H1 (cell line): ENCODE data around the gene ANKFY1. TPM values are rescaled to one million over a fixed set of nuclear protein-coding genes. Genes with fewer than 3 reads are reported as not detected.

Source experiments
- HDAC2 ChIP-seq, 2 experiments: fragments of 300-600 bp in 1 of 2; sonication (generic) in 1 of 2; IDR thresholded peaks; 2 replicates each; pipeline ENCODE4 v1.6.1; 2011 to 2012; ENCODE audit warnings: low read depth in 2 of 2, low read length in 2 of 2, mild to moderate bottlenecking in 2 of 2, moderate library complexity in 2 of 2, borderline replicate concordance in 1 of 2, inconsistent platforms in 1 of 2
- KDM5A ChIP-seq: fragments of 200-600 bp; IDR thresholded peaks from 2 replicates; pipeline ENCODE4 v1.7.1; 2012; ENCODE audit warnings: mild to moderate bottlenecking, low read length, inconsistent platforms, mixed read lengths
- NRF1 ChIP-seq: IDR thresholded peaks from 2 replicates; pipeline ENCODE4 v1.6.1; 2011; ENCODE audit warnings: mild to moderate bottlenecking, low read depth, low read length, improper control_type of control experiment
- POLR2A ChIP-seq, 2 experiments: IDR thresholded peaks; 1 replicate in 1 of 2; 2 replicates in 1 of 2; pipeline ENCODE4 v1.6.1; 2011; ENCODE audit warnings: low read depth in 2 of 2, low read length in 2 of 2, mild to moderate bottlenecking in 2 of 2; ENCODE audit errors: control extremely low read depth in 1 of 2
- RAD21 ChIP-seq, 2 experiments: IDR thresholded peaks in 1 of 2; conservative IDR thresholded peaks in 1 of 2; 2 replicates each; pipeline ENCODE4 v1.6.1; 2011; ENCODE audit warnings: low read depth in 2 of 2, low read length in 2 of 2, improper control_type of control experiment in 1 of 2, inconsistent platforms in 1 of 2, mild to moderate bottlenecking in 1 of 2, moderate library complexity in 1 of 2
- RXRA ChIP-seq: IDR thresholded peaks from 2 replicates; pipeline ENCODE4 v1.6.1; 2011; ENCODE audit warnings: low read depth, mild to moderate bottlenecking, low read length, moderate library complexity; ENCODE audit not compliant: insufficient read depth
- SIX5 ChIP-seq: IDR thresholded peaks from 2 replicates; pipeline ENCODE4 v1.6.1; 2011; ENCODE audit warnings: mild to moderate bottlenecking, low read depth, low read length
- TAF7 ChIP-seq: optimal IDR thresholded peaks from 2 replicates; pipeline ENCODE3; 2011; ENCODE audit warnings: low read depth, mild to moderate bottlenecking, inconsistent platforms, low read length, moderate library complexity, borderline replicate concordance
- polyA plus RNA-seq, 7 experiments: library from polyadenylated mRNA; depleted of rRNA in 3 of 7; stranded (reverse) in 5 of 7; unstranded in 2 of 7; fragments of >200 nt in 5 of 7; fragments of 200-250 nt in 2 of 7; gene quantifications; 1 replicate in 5 of 7; 2 replicates in 1 of 7; 4 replicates in 1 of 7; pipeline versions ENCODE4 v1.2.1 to v1.2.3, GENCODE V29; 2011 to 2013; ENCODE audit warnings: missing spikeins in 2 of 7, mixed read lengths in 2 of 7
- total RNA-seq: library from RNA; stranded (reverse); fragmentation: NEBNext Ultra II Directional; extraction: Animal tissue kit (Norgen Biotek cat#: 25700); gene quantifications from 2 replicates; pipeline ENCODE4 v1.2.1, GENCODE V29; 2021

Gene ANKFY1
- total and polyA plus RNA-seq, 2 of the 8 experiments (the other 6 are each of a cell fraction or from before 2014, with no cell fraction given): 28.3 to 45.3 TPM

GRCh38 chr17:4236456-4236855 is 27.3 kb downstream of the ANKFY1 start (continued):
- TF ChIP-seq HDAC2 (IDR thresholded peaks at IDR 0.05; ENCODE audit: borderline replicate concordance in 1 of 2, low read depth in 2 of 2, low read length in 2 of 2) (no peak), RAD21 (IDR thresholded peaks at IDR 0.05 in 1 of 2, conservative IDR thresholded peaks at IDR 0.05 in 1 of 2; ENCODE audit: low read depth in 2 of 2, low read length in 2 of 2) (no peak), RXRA (no peak), POLR2A (IDR thresholded peaks at IDR 0.05; ENCODE audit: control extremely low read depth in 1 of 2, low read depth in 2 of 2, low read length in 2 of 2) (no peak), KDM5A (no peak), TAF7 (no peak), NRF1 (no peak), SIX5 (no peak)
